ENCODE results near the gene ARHGAP5. TPM values are rescaled to one million over a fixed set of nuclear protein-coding genes. Genes with fewer than 3 reads are reported as not detected.

ARHGAP5 gene
- 100 to 1,000 TPM in 2 of 4 donors, 10 to 100 TPM in 2; 77.7 to 139 (median 100) TPM for total RNA-seq

- H3K27ac ChIP-seq, result peak within 1 kb of the TSS; percentile 99 to 100 (median 99)
- DNase-seq, result no peak
- intact Hi-C loops (cut with DNase I), result loop anchor here (5.0 kb wide), 1 partner anchor 125 kb away; the partner anchor contains the start of genes RNU6-7 and RNU6-8
- WGBS, 2 donors, result 0 to 1% methylated on average over 12 to 37 of the region's 98 CpGs
- H3K27me3 ChIP-seq, result no peaks in the 10 kb centered on the region
- no peaks in the 10 kb centered on the region for H3K36me3 ChIP-seq
- no peaks in the 10 kb centered on the region for H3K9me3 ChIP-seq
- H3K4me1 ChIP-seq, result peaks cover 5 to 73% (median 24%) of the 10 kb centered on the region in 3 donors
- peak in 2 of 4 donors; percentile 18 to 52 for TF ChIP-seq POLR2A (IDR thresholded peaks at IDR 0.05)
- TF ChIP-seq CTCF (IDR thresholded peaks at IDR 0.05), result peak in 2 of 6 experiments; percentile 10 to 23
- H3K4me3 ChIP-seq, result peak within 1 kb of the TSS; percentile 70 to 99 (median 96)
Observed at GRCh38 chr14:32077081-32078022, at the start of gene ARHGAP5. TSS of gene ARHGAP5 (plus strand) at chr14:32077304. CDS start at chr14:32090670, 13,366 bp downstream.

DNA sequence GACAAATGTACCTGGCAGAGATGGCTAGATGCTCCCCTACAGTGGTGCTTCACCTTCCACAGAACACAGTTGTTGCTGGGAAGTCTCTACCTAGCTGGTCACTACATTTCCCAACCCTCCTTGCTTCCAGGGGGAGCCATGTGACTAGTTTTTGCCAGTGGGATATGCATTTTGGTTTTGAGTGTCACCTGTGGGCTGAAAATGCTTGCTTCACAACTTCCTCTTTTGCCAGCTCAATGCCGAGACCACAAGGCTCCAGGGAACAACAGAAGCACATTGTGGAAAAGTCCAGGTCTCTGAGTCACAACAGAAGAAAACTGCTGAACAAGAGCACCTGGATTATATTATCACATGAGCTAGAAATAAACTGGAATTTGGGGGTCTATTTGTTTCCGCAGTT is 48.5 kb upstream of the ARHGAP5 start:
- no peaks in the 10 kb centered on the region for H3K27me3 ChIP-seq
- intact Hi-C loops (cut with DNase I), result no loop called here
- no peak overlapping the region for H3K27ac ChIP-seq
- no peak for DNase-seq
- no peaks in the 10 kb centered on the region for H3K9me3 ChIP-seq
- H3K4me3 ChIP-seq, result no peak overlapping the region
- WGBS, 2 donors, result 40 to 55% methylated on average over 2 of the region's 2 CpGs
- peaks cover 0 to under 1% (median 0%) of the 10 kb centered on the region in 3 donors for H3K4me1 ChIP-seq
- TF ChIP-seq POLR2A (IDR thresholded peaks at IDR 0.05) (no peak), CTCF (IDR thresholded peaks at IDR 0.05) (no peak)
- no peaks in the 10 kb centered on the region for H3K36me3 ChIP-seq

- Histone ChIP-seq H3K4me1 (no peaks in the 10 kb centered on the region), H3K27ac (no peak overlapping the region), H3K9me3 (no peaks in the 10 kb centered on the region), H3K4me3 (no peak overlapping the region), H3K27me3 (no peaks in the 10 kb centered on the region), H3K36me3 (no peaks in the 10 kb centered on the region)
- intact Hi-C loops (cut with DNase I), result no loop called here
- no peak for TF ChIP-seq CTCF (IDR thresholded peaks at IDR 0.05)
- DNase-seq, result no peak
- 85 to 88% methylated on average over 2 of the region's 2 CpGs for WGBS, 2 donors
Observed at GRCh38 chr14:32033543-32033942, 43.6 kb upstream of the ARHGAP5 start.

DNA sequence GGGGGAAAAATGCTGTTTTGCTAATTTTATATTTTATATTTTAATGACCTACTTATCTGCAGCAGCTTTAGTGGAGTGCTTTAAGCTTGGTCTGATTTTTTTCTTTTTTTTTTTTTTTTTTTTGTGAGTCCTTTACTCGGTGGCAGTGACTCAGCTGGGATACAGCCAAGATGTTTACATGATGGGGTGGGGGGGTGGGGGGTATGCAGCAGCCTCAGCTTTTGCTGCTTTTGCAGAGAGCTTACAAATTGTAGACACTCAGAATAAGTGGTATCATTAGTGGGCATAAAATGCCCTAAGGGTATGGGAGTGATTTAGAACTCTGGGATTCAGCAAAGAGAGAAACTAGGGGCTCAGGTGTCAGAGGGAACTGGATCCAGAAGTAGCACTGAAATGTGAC is 38.2 kb upstream of the ARHGAP5 start:
- H3K27me3 ChIP-seq, result no peaks in the 10 kb centered on the region
- H3K4me1 ChIP-seq, result no peaks in the 10 kb centered on the region
- 0 to 13% methylated on average over 1 of the region's 1 CpG for WGBS, 2 donors
- H3K4me3 ChIP-seq, result no peak overlapping the region
- H3K9me3 ChIP-seq, result no peaks in the 10 kb centered on the region
- no peak for TF ChIP-seq POLR2A (IDR thresholded peaks at IDR 0.05)
- TF ChIP-seq CTCF (IDR thresholded peaks at IDR 0.05), result no peak
- intact Hi-C loops (cut with DNase I), result no loop called here
- DNase-seq, result no peak
- no peaks in the 10 kb centered on the region for H3K36me3 ChIP-seq
- H3K27ac ChIP-seq, result no peak overlapping the region

- intact Hi-C loops (cut with DNase I), result no loop called here
- Histone ChIP-seq H3K4me3 (no peak overlapping the region), H3K4me1 (no peaks in the 10 kb centered on the region), H3K9me3 (no peaks in the 10 kb centered on the region), H3K27ac (no peak overlapping the region), H3K36me3 (no peaks in the 10 kb centered on the region), H3K27me3 (no peaks in the 10 kb centered on the region)
- TF ChIP-seq POLR2A (IDR thresholded peaks at IDR 0.05), result no peak
- no peak for TF ChIP-seq CTCF (IDR thresholded peaks at IDR 0.05)
- DNase-seq, result no peak
- 72% methylated on average over 6 to 7 of the region's 7 CpGs for WGBS, 2 donors
Observed at GRCh38 chr14:32039401-32040030, 37.6 kb upstream of the ARHGAP5 start.
